Epithelial cell of proximal tubule (primary cell): Measurements from ENCODE around the gene DTD2. TPM values are rescaled to one million over a fixed set of nuclear protein-coding genes. Genes with fewer than 3 reads are reported as not detected.

Source experiments
- DNase-seq: peaks from one replicate; pipeline ENCODE4 v3.0.0-alpha.2; 2011; ENCODE audit warnings: low read depth
- H3K4me3 ChIP-seq: 2 replicates; pipeline ENCODE4 v1.5.1; 2011; ENCODE audit warnings: low read depth, mild to moderate bottlenecking, low read length
- CTCF ChIP-seq: conservative IDR thresholded peaks from 2 replicates; pipeline ENCODE4 v1.5.1; 2012; ENCODE audit warnings: low read depth, mild to moderate bottlenecking, low read length
- total RNA-seq: library from RNA; depleted of rRNA; stranded (reverse); fragments of >200 nt; gene quantifications from 2 replicates; pipeline ENCODE4 v1.2.3, GENCODE V29; 2015

DTD2 gene
- 18.6 and 28.1 TPM in 2 replicates for total RNA-seq

DNA sequence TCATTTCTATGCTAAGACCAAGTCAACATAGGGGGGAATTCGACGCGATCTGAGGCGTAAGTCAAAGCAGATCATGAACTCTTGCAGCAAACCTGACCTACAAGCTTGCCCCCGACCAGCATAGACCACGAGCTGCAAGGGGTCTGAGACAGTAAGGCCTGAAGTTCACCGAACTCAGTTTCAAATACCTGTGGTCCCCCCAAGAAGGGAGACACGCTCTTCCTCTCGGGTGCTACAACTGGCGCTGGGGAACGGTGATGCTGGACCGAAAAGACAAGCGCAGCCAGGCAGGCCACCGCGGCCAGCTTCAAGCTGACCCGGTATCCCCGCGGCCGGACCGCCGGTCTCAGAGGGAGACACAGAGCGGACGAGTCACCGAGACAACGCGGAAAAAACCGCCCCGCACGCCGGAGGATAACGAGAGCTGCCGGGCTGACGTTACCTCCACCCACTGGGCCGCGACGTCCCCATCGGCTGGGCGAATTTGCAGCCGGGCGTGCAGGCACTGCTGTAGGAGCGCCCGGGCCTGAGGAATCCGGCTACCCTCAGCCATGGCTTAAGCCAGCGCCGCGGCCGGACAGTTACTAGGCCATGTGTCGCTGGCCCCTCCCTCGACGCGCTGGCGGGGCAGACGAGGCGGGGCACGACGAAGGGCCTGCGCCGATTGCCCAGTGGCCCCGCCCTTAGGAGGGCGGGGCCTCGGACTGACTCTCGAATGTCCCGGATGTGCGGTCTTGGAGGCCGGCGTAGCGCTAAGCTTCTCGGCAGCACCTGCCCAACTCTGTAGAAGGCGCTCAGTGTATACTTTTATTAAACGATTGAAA lies at the start of gene DTD2:
DTD2 (minus strand) TSS at position 666 of the 824 bp plus-strand sequence; CDS start at position 553, 113 bp downstream.
- peak within 1 kb of the TSS; percentile 71 for H3K4me3 ChIP-seq
- peak; percentile 54 for DNase-seq
- peak; percentile 1 for TF ChIP-seq CTCF

- no peak for DNase-seq
- TF ChIP-seq CTCF, result no peak
- H3K4me3 ChIP-seq, result no peak overlapping the region
Observed at GRCh38 chr14:31505411-31505810, 48.1 kb upstream of the DTD2 start.

- no peak for TF ChIP-seq CTCF
Observed at GRCh38 chr14:31501870-31502269, 44.6 kb upstream of the DTD2 start.

DNA sequence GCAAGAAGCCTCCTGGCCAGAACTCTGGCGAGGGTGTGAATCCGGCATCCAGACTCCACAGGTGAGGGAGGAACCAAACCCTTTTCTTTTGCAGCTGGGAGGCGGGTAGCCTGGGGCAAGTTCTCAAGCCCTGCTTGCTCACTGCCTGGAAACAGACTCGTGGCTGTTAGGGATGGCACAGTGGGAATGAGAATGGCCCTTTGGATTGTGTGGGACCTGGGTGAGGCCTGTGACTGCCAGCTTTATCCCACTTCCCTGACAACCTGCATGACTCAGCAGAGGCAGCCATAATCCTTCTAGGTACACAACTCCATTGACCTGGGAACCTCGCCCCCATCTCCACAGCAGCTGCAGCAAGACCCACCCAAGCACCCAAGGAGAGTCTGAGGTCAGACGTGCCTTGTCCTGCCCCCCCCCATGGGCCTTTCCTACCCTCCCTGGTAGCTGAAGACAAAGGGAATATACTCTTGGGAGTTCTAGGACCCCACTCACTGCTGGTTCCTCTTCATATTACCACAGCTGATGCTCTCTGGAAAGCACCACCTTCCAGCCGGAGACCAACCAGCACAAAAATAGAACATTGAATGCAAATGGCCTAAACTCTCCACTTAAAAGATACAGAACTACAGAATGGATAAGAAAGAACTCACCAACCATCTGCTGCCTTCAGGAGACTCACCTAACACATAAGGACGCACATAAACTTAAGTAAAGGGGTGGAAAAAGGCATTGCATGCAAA lies 35.6 kb upstream of the DTD2 start:
- TF ChIP-seq CTCF, result no peak
- H3K4me3 ChIP-seq, result no peak overlapping the region
- DNase-seq, result no peak

More at GRCh38 chr14:31501870-31502269, 44.6 kb upstream of the DTD2 start:
- H3K4me3 ChIP-seq, result no peak overlapping the region
- no peak for DNase-seq

- H3K4me3 ChIP-seq, result no peak overlapping the region
- DNase-seq, result no peak
- no peak for TF ChIP-seq CTCF
Observed at GRCh38 chr14:31489691-31490090, 32.4 kb upstream of the DTD2 start.

DNA sequence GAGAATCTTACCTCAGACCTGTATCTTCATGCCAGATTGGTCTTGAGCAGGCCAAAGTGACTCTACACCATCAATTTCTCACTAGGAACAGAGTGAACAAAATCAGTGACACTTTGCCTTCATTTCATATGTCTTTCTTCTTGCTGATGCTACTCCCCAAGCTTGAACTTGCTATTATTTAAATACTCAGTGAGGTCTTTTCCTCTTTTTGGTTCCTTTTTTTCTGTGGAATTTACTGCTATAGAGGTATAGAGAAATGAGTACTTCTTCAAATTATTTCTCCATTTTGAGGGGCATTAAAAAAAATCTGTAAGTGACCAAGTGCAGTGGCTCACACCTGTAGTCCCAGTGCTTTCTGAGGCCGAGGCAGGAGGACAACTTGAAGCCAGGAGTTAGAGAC lies 30.6 kb upstream of the DTD2 start, which contains the start of gene GPR33:
GPR33 (minus strand) TSS at position 154 of the 400 bp plus-strand sequence. CDS start 4,074 bp downstream, outside the sequence.
- TF ChIP-seq CTCF, result no peak
- DNase-seq, result no peak
- no peak within 1 kb of the TSS for H3K4me3 ChIP-seq
